BLaER1 treated with 17β-estradiol and CSF1 and Interleukin-3, amounts not matched to agents 10 nM and 100 nM (cell line): ENCODE data around the gene CDC42EP1.

Experiments
- H3K27ac ChIP-seq, 11 experiments: shearing (Covaris generic); formaldehyde crosslinking; 2 replicates each; pipeline ENCODE4 v1.8.1; 2022
- H3K27me3 ChIP-seq, 11 experiments: shearing (Covaris generic); formaldehyde crosslinking; 2 replicates each; pipeline ENCODE4 v1.8.1; 2022
- H3K36me3 ChIP-seq, 11 experiments: shearing (Covaris generic); formaldehyde crosslinking; 2 replicates each; pipeline ENCODE4 v1.8.1; 2022
- H3K4me1 ChIP-seq, 10 experiments: shearing (Covaris generic); formaldehyde crosslinking; 2 replicates each; pipeline ENCODE4 v1.8.1; 2022
- H3K4me2 ChIP-seq, 11 experiments: shearing (Covaris generic); formaldehyde crosslinking; 2 replicates each; pipeline ENCODE4 v1.8.1; 2022
- H3K4me3 ChIP-seq, 10 experiments: shearing (Covaris generic); formaldehyde crosslinking; 2 replicates each; pipeline ENCODE4 v1.8.1; 2022
- H3K9ac ChIP-seq, 11 experiments: shearing (Covaris generic); formaldehyde crosslinking; 2 replicates each; pipeline ENCODE4 v1.8.1; 2022
- H3K9me3 ChIP-seq, 11 experiments: shearing (Covaris generic); formaldehyde crosslinking; replicated peaks in 1 of 11; 2 replicates each; pipeline ENCODE4 v1.8.1; 2022
- H4K20me1 ChIP-seq, 11 experiments: shearing (Covaris generic); formaldehyde crosslinking; 2 replicates each; pipeline ENCODE4 v1.8.1; 2022
- Cebpa-rat ChIP-seq, 11 experiments: shearing (Covaris generic); IDR thresholded peaks; 2 replicates each; pipeline ENCODE4 v1.8.1; 2022

CDC42EP1 gene

DNA sequence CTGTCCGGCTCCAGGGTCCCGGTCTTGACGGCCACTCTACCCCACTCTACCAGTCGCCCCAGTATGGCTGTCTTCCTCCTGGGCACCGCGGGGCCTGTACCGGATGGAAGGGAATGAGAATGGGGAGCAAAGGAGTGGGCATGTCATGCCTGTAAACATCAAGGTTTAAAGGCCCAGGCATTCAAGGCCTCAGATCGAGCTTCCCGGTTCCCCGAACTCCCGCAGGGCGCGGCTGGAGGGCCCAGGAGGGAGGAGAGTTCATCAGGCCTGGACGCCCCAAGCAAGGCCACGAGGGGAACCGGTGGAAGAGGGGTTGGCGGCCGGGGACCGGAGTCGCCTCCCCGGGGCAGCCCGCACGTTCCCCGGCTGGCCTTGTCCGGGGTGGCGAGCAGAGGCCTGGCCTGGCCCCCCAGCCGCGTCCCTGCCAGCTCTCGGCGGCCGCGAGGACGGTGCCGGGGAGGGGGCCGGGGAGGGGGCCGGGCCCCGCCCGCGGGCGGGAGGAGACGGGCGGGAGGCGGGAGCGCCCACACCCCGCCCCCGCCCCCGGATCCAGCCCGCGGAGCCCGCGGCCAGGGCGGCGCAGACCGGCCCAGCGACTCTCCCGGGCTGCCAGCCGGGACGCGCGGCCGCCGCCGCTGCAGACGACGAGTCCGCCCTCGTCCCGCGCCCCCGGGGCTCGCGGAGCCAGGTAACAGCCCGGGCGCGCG lies at the start of gene CDC42EP1:
TSS of gene CDC42EP1 (plus strand) at position 580 of the 707 bp plus-strand sequence. CDS start 5,870 bp downstream, outside the sequence.
- peak within 1 kb of the TSS in 4 of 11 experiments; percentile 6 to 57 (median 32); a peak in 6 of 22 replicates for H3K27ac ChIP-seq
- H3K4me2 ChIP-seq = peak within 1 kb of the TSS; percentile 88 to 96 (median 91)
- peaks cover 66 to 91% (median 75%) of the 10 kb centered on the region in 11 experiments for H3K27me3 ChIP-seq

GRCh38 chr22:37511395-37512104 lies 48.7 kb upstream of the CDC42EP1 start:
- no peaks in the 10 kb centered on the region for H3K9me3 ChIP-seq
- H3K4me3 ChIP-seq = no peak overlapping the region
- peaks cover 0 to 5% (median 0%) of the 10 kb centered on the region in 11 experiments; a peak in 4 of 22 replicates for H4K20me1 ChIP-seq
- H3K4me1 ChIP-seq = peaks cover 5 to 31% (median 24%) of the 10 kb centered on the region in 10 experiments; a peak in 19 of 20 replicates
- TF ChIP-seq Cebpa-rat (IDR thresholded peaks at IDR 0.05) = no peak
- no peak overlapping the region for H3K27ac ChIP-seq
- peaks cover 21 to 45% (median 39%) of the 10 kb centered on the region in 11 experiments for H3K27me3 ChIP-seq
- H3K4me2 ChIP-seq = peak overlapping the region in 8 of 11 experiments; percentile 4 to 47 (median 40); a peak in 12 of 22 replicates
- no peaks in the 10 kb centered on the region for H3K36me3 ChIP-seq
- no peak overlapping the region for H3K9ac ChIP-seq

More for the DNA sequence above, at the start of gene CDC42EP1:
- no peaks in the 10 kb centered on the region for H3K9me3 ChIP-seq
- H3K9ac ChIP-seq = peak within 1 kb of the TSS; percentile 25 to 79 (median 60); a peak in 21 of 22 replicates
- H3K4me3 ChIP-seq = peak within 1 kb of the TSS; percentile 47 to 66 (median 56)
- peaks cover 35 to 60% (median 50%) of the 10 kb centered on the region in 10 experiments for H3K4me1 ChIP-seq
- H3K36me3 ChIP-seq = no peaks in the 10 kb centered on the region
- TF ChIP-seq Cebpa-rat (IDR thresholded peaks at IDR 0.05) = no peak
- peaks cover 0 to 28% (median 10%) of the 10 kb centered on the region in 11 experiments; a peak in 13 of 22 replicates for H4K20me1 ChIP-seq

DNA sequence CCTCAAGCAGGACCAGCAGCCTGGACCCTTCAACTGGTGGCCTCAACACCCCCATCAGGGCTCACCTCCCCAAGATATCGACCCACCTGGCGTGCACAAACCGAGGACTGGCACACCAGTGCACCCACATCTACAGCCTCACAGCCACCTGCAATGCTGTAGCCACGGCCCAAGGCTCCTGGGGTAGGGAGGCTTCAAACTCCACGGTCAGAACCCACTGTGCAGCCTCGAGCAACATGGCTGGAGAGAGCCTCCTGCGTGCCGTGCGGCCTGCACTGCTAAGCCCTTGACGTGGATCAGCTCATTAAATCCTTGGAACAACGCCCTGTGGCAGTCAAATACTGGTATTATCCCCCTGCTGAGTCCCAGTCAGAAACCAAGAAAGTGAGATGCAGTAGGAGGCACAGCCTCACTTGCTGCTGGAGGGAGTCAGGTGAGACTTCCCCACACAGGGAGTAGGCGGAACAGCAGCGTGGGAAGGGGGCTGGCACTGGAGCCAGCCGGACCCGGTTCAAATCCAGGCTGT lies 45.7 kb upstream of the CDC42EP1 start:
- Histone ChIP-seq H3K9ac (no peak overlapping the region), H4K20me1 (peaks cover 0 to 21% (median 9%) of the 10 kb centered on the region in 11 experiments; a peak in 12 of 22 replicates), H3K27me3 (peaks cover 46 to 76% (median 69%) of the 10 kb centered on the region in 11 experiments), H3K9me3 (no peaks in the 10 kb centered on the region), H3K4me1 (peaks cover 13 to 42% (median 33%) of the 10 kb centered on the region in 10 experiments), H3K36me3 (no peaks in the 10 kb centered on the region), H3K4me2 (no peak overlapping the region), H3K27ac (no peak overlapping the region), H3K4me3 (no peak overlapping the region)
- TF ChIP-seq Cebpa-rat (IDR thresholded peaks at IDR 0.05) = no peak

GRCh38 chr22:37515901-37516300 lies 44.4 kb upstream of the CDC42EP1 start:
- Histone ChIP-seq H3K36me3 (no peaks in the 10 kb centered on the region), H3K27me3 (peaks cover 60 to 89% (median 82%) of the 10 kb centered on the region in 11 experiments), H3K27ac (no peak overlapping the region), H3K9me3 (no peaks in the 10 kb centered on the region), H3K9ac (no peak overlapping the region), H3K4me1 (peaks cover 13 to 36% (median 28%) of the 10 kb centered on the region in 10 experiments), H3K4me2 (peak overlapping the region in 2 of 11 experiments; percentile 18 to 25; a peak in 2 of 22 replicates), H4K20me1 (peaks cover 0 to 28% (median 12%) of the 10 kb centered on the region in 11 experiments; a peak in 12 of 22 replicates), H3K4me3 (no peak overlapping the region)
- TF ChIP-seq Cebpa-rat (IDR thresholded peaks at IDR 0.05) = no peak

- Histone ChIP-seq H3K9me3 (no peaks in the 10 kb centered on the region), H3K27me3 (peaks cover 65 to 94% (median 88%) of the 10 kb centered on the region in 11 experiments), H3K4me3 (no peak overlapping the region), H4K20me1 (peaks cover 0 to 30% (median 12%) of the 10 kb centered on the region in 11 experiments; a peak in 12 of 22 replicates), H3K36me3 (no peaks in the 10 kb centered on the region), H3K4me1 (peaks cover 12 to 35% (median 26%) of the 10 kb centered on the region in 10 experiments), H3K4me2 (no peak overlapping the region), H3K9ac (no peak overlapping the region), H3K27ac (no peak overlapping the region)
- no peak for TF ChIP-seq Cebpa-rat (IDR thresholded peaks at IDR 0.05)
Observed at GRCh38 chr22:37516456-37516855, 43.8 kb upstream of the CDC42EP1 start.

DNA sequence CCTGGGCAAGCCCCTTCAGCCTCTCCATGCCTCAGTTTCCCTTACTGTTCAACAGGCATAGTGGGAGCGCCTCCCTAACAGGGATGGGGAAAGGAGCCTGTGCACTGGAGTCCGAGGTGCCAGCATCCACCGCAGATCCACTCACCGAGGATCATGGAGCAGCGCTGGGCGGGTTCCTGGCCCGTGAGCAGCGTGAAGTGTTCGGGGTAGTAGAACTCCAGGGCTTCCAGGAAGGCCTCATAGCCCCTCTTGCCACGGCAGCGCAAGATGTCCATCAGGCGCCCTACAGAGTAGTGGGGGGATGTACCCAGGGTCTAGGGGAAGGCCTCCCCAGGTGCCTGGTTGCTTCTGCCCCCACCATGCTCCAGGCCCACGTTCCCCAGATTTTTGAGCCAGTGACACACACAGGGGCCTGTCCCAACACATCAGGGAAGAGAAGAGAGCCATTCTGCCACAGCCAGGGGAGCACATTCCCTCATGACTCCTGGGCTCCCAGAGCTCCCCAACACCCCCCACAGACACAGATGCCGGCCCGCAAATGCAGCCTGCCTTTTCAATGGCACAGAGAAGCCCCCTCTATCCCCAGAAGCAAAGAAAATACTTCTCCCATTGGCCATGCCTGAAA lies 42.3 kb upstream of the CDC42EP1 start:
- Histone ChIP-seq H3K27me3 (peaks cover 76 to 99% (median 96%) of the 10 kb centered on the region in 11 experiments), H4K20me1 (peaks cover 0 to 30% (median 12%) of the 10 kb centered on the region in 11 experiments; a peak in 12 of 22 replicates), H3K9me3 (no peaks in the 10 kb centered on the region), H3K4me3 (no peak overlapping the region), H3K4me1 (peaks cover 11 to 26% (median 15%) of the 10 kb centered on the region in 10 experiments), H3K27ac (no peak overlapping the region), H3K36me3 (no peaks in the 10 kb centered on the region), H3K9ac (no peak overlapping the region), H3K4me2 (no peak overlapping the region)
- TF ChIP-seq Cebpa-rat (IDR thresholded peaks at IDR 0.05) = no peak

DNA sequence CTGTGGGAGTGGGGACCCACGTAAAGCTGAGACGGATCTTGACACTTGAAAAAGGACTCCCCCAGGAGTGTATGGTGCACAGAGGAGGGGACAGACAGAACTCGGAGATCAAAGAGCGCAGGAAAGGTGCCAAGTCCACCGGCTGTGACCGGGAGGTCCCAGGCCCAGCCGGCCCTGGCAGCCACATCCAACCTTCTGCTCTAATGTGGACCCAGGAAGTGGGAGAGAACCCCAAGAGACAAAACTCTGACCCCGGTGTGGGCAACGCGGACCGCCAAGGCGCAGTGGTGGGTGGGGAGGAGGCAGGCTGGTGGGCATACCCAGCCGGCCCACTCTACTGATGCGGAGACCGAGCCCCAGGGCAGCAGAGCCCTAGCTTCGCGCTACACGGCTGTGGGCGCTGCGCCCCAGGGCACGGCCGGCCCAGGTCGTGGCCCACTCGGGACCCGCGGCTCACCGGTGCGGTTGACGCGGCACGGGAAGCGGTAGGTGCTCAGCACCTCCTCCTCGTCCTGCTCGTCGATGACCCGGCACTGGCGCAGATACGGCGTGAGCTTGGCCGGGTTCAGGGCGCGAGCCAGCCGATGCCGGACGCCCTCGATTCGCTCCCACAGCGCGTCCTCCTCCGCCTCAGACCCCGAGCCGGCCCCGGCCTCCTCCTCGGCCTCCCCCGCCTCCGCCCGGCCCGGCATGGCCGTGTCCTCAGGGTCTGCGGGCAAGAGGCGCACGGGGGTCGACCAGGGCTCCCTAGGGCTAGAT lies 41.6 kb upstream of the CDC42EP1 start:
- Histone ChIP-seq H3K4me3 (peak overlapping the region; percentile 51 to 72 (median 60)), H3K27me3 (peaks cover 71 to 96% (median 92%) of the 10 kb centered on the region in 11 experiments), H3K4me2 (peak overlapping the region; percentile 86 to 96 (median 92)), H3K27ac (no peak overlapping the region), H3K36me3 (no peaks in the 10 kb centered on the region), H3K4me1 (peaks cover 11 to 20% (median 15%) of the 10 kb centered on the region in 10 experiments), H3K9ac (peak overlapping the region in 9 of 11 experiments; percentile 41 to 75 (median 59); a peak in 14 of 22 replicates), H3K9me3 (no peaks in the 10 kb centered on the region), H4K20me1 (peaks cover 0 to 30% (median 12%) of the 10 kb centered on the region in 11 experiments; a peak in 12 of 22 replicates)
- no peak for TF ChIP-seq Cebpa-rat (IDR thresholded peaks at IDR 0.05)
